Spinal cord (tissue), 10 donors: Measurements from ENCODE around the gene RPL27. TPM values are rescaled to one million over a fixed set of nuclear protein-coding genes. Genes with fewer than 3 reads are reported as not detected.

Experiments used
- DNase-seq, 6 donors: peaks; one replicate each; pipeline versions ENCODE4 v3.0.0 to v3.0.0-alpha.2; 2013 to 2015; ENCODE audit warnings: low spot score in 6 of 6, low read depth in 4 of 6
- H3K27ac ChIP-seq: one replicate; pipeline ENCODE4 v1.5.1; 2013; ENCODE audit warnings: low read depth, low read length, control low read depth
- H3K27me3 ChIP-seq: one replicate; pipeline ENCODE4 v1.6.1; 2013; ENCODE audit warnings: low read length; ENCODE audit not compliant: control insufficient read depth, insufficient read depth
- H3K36me3 ChIP-seq: one replicate; pipeline ENCODE4 v1.6.1; 2013; ENCODE audit warnings: low read length; ENCODE audit not compliant: control insufficient read depth, insufficient read depth
- H3K4me1 ChIP-seq: one replicate; pipeline ENCODE4 v1.6.1; 2013; ENCODE audit warnings: low read length; ENCODE audit not compliant: control insufficient read depth, insufficient read depth
- H3K4me3 ChIP-seq: one replicate; pipeline ENCODE4 v1.5.1; 2013; ENCODE audit warnings: low read depth, low read length, control low read depth
- H3K9me3 ChIP-seq: one replicate; pipeline ENCODE4 v1.6.1; 2013; ENCODE audit warnings: low read length; ENCODE audit not compliant: control insufficient read depth, insufficient read depth
- WGBS: methylation state at CpG from one replicate; pipeline ENCODE4 v1.1.5; 2013; ENCODE audit warnings: missing lambda C conversion rate; ENCODE audit not compliant: insufficient coverage; 5-methylcytosine and 5-hydroxymethylcytosine counted together
- polyA plus RNA-seq, 2 donors: library from polyadenylated mRNA; unstranded; fragments of 120-200 nt; gene quantifications; one replicate each; pipeline ENCODE4 v1.2.1, GENCODE V29; 2013; ENCODE audit not compliant: insufficient read length in 2 of 2
- small RNA-seq: library from RNA; depleted of rRNA; stranded (forward); fragments of <200 nt; gene quantifications from one replicate; pipeline ENCODE3, GENCODE V24; 2014; ENCODE audit warnings: low replicate concordance
- total RNA-seq, 2 donors: library from RNA; depleted of rRNA in 1 of 2; stranded (reverse); fragments of 120-200 nt in 1 of 2; fragments of >200 nt in 1 of 2; gene quantifications; one replicate each; pipeline versions ENCODE4 v1.2.3 to v1.2.4, GENCODE V29; 2013 to 2014
- donor health status: healthy.

The RPL27 gene
- total and polyA plus RNA-seq, 4 donors = 670 to 1,375 (median 971) TPM

DNA sequence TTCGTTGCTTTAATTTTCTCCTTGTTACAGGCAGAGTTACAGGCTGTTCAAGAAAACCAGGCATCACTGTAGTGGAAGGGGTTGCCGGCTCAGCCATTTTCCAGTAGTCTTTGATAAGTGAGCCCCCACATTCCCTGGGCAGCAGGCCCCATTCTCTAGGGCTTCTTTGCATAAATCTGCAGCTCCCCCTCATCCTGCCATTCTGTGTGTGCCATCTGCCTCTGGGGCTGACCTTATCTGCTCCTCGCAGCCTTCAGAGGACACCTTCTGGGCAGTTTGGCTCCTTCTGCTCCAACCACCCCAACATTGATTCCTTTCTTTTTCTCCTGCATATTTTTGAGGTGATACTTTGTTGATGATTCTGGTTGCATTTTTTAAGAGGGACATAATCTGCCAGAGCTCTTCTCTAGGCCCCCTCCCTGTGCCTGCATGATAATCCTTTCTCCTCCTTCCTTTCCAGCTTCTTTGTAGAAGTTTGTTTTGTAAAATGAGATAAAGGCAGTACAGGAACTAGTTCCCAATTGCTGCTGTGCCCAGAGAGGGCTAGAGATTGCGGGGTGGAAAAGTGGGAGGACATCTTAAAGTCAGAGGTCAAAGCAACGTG, 43.9 kb downstream of the RPL27 start:
- Histone ChIP-seq H3K36me3 (no peaks in the 10 kb centered on the region), H3K4me3 (no peak overlapping the region), H3K27ac (no peak overlapping the region), H3K4me1 (peaks cover 2% of the 10 kb centered on the region), H3K27me3 (no peaks in the 10 kb centered on the region), H3K9me3 (no peaks in the 10 kb centered on the region)
- WGBS = 78% methylated on average over 3 of the region's 5 CpGs
- DNase-seq = no peak

GRCh38 chr17:43043307-43043706, 45.1 kb downstream of the RPL27 start:
- no peak for DNase-seq
- Histone ChIP-seq H3K27ac (no peak overlapping the region), H3K4me3 (no peak overlapping the region), H3K4me1 (no peaks in the 10 kb centered on the region), H3K27me3 (no peaks in the 10 kb centered on the region), H3K9me3 (no peaks in the 10 kb centered on the region), H3K36me3 (no peaks in the 10 kb centered on the region)

- DNase-seq = no peak
- no peaks in the 10 kb centered on the region for H3K4me1 ChIP-seq
- H3K27me3 ChIP-seq = no peaks in the 10 kb centered on the region
- H3K9me3 ChIP-seq = no peaks in the 10 kb centered on the region
- H3K27ac ChIP-seq = no peak overlapping the region
- 100% methylated on average over 1 of the region's 4 CpGs for WGBS
- H3K36me3 ChIP-seq = no peaks in the 10 kb centered on the region
- H3K4me3 ChIP-seq = no peak overlapping the region
These were observed 45.8 kb downstream of the RPL27 start for GRCh38 chr17:43044024-43044423.

DNA sequence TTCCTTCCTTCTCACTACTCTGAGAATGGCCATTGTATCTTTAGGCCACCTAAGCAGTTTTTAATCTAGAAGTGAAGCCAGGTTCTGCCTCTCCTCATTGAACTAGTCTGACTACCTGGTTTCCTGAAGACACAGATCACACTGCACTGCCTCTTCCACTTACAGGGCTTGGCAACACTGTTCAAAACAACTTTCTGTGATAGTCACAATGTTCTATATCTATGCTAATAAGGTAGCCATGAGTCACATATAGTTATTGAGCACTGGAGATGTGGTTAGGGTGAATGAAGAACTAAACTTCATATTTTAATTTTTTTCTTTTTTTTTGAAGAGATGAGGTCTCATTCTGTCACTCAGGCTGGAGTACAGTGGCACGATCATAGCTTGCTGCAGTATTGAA, 53.8 kb downstream of the RPL27 start:
- Histone ChIP-seq H3K36me3 (peaks cover 3% of the 10 kb centered on the region), H3K4me1 (no peaks in the 10 kb centered on the region), H3K27ac (no peak overlapping the region), H3K4me3 (no peak overlapping the region), H3K9me3 (no peaks in the 10 kb centered on the region), H3K27me3 (no peaks in the 10 kb centered on the region)
- 100% methylated on average over 1 of the region's 1 CpG for WGBS
- no peak for DNase-seq

Small RNA genes within 50 kb of the gene (small RNA-seq; reads per million reads assigned to genes)
- gene AARSD1 = not detected

Other genes starting within 250 kb of the RPL27 start
- gene RAMP2, start 237.2 kb upstream of the RPL27 start, total RNA-seq = 100 to 1,000 TPM in 1 of 2 donors, 10 to 100 TPM in 1; 25.2 to 106 TPM
- gene RAMP2, start 237.2 kb upstream of the RPL27 start, polyA plus RNA-seq = 100 to 1,000 TPM in 1 of 2 donors, 10 to 100 TPM in 1; 79.3 to 100 TPM
- 100 to 1,000 TPM in 1 of 2 donors, 10 to 100 TPM in 1; 39.6 to 106 TPM for gene VPS25, start 225.0 kb upstream of the RPL27 start, total RNA-seq
- gene VPS25, start 225.0 kb upstream of the RPL27 start, polyA plus RNA-seq = 10 to 100 TPM; 54.1 to 64.9 TPM
- 10 to 100 TPM in 1 of 2 donors, 1 to 10 TPM in 1; 3.5 to 11.2 TPM for gene WNK4, start 217.8 kb upstream of the RPL27 start, total RNA-seq
- 10 to 100 TPM in 1 of 2 donors, 1 to 10 TPM in 1; 1.9 to 14.1 TPM for gene WNK4, start 217.8 kb upstream of the RPL27 start, polyA plus RNA-seq
- 100 to 1,000 TPM in 1 of 2 donors, 10 to 100 TPM in 1; 83.3 to 152 TPM for gene COA3, start 199.7 kb upstream of the RPL27 start, total RNA-seq
- gene COA3, start 199.7 kb upstream of the RPL27 start, polyA plus RNA-seq = 100 to 1,000 TPM; 126 to 127 TPM
- gene CNTD1, start 199.6 kb upstream of the RPL27 start, total RNA-seq = 1 to 10 TPM in 1 of 2 donors, under 1 TPM in 1; 0.50 to 1.3 TPM
- gene CNTD1, start 199.6 kb upstream of the RPL27 start, polyA plus RNA-seq = 1 to 10 TPM; 1.3 to 2.8 TPM
- 10 to 100 TPM; 72.9 to 87.0 TPM for gene BECN1, start 174.1 kb upstream of the RPL27 start, total RNA-seq
- 10 to 100 TPM; 60.5 to 65.1 TPM for gene BECN1, start 174.1 kb upstream of the RPL27 start, polyA plus RNA-seq
- 10 to 100 TPM; 55.8 to 59.2 TPM for gene PSME3, start 165.0 kb upstream of the RPL27 start, total RNA-seq
- 10 to 100 TPM; 96.6 to 98.5 TPM for gene PSME3, start 165.0 kb upstream of the RPL27 start, polyA plus RNA-seq
- gene AOC2, start 153.8 kb upstream of the RPL27 start, total RNA-seq = 1 to 10 TPM; 1.2 to 1.3 TPM
- 1 to 10 TPM; 3.3 to 4.1 TPM for gene AOC2, start 153.8 kb upstream of the RPL27 start, polyA plus RNA-seq
- 1 to 10 TPM; 2.7 to 6.2 TPM for gene AOC3, start 147.2 kb upstream of the RPL27 start, total RNA-seq
- 1 to 10 TPM; 2.9 to 3.0 TPM for gene AOC3, start 147.2 kb upstream of the RPL27 start, polyA plus RNA-seq
- under 1 TPM in 1 of 2 donors, not detected in 1; 0.06 TPM for gene G6PC1, start 97.6 kb upstream of the RPL27 start, total RNA-seq
- gene G6PC1, start 97.6 kb upstream of the RPL27 start, polyA plus RNA-seq = under 1 TPM; 0.05 to 0.11 TPM
- gene AARSD1, start 34.0 kb upstream of the RPL27 start, total RNA-seq = 10 to 100 TPM; 20.8 to 34.6 TPM
- gene AARSD1, start 34.0 kb upstream of the RPL27 start, polyA plus RNA-seq = 10 to 100 TPM; 69.2 to 91.2 TPM
- gene PTGES3L, start 18.3 kb upstream of the RPL27 start, total RNA-seq = 1 to 10 TPM; 1.5 to 1.8 TPM
- 1 to 10 TPM; 6.6 to 8.2 TPM for gene PTGES3L, start 18.3 kb upstream of the RPL27 start, polyA plus RNA-seq
- gene RUNDC1, start 17.9 kb upstream of the RPL27 start, total RNA-seq = 10 to 100 TPM; 12.2 to 12.5 TPM
- gene RUNDC1, start 17.9 kb upstream of the RPL27 start, polyA plus RNA-seq = 10 to 100 TPM; 21.0 to 21.3 TPM
- 10 to 100 TPM in 1 of 2 donors, 1 to 10 TPM in 1; 8.5 to 32.5 TPM for gene IFI35, start 8.4 kb downstream of the RPL27 start, total RNA-seq
- 10 to 100 TPM in 1 of 2 donors, 1 to 10 TPM in 1; 9.2 to 12.9 TPM for gene IFI35, start 8.4 kb downstream of the RPL27 start, polyA plus RNA-seq
- gene VAT1, start 24.0 kb downstream of the RPL27 start, total RNA-seq = 100 to 1,000 TPM in 1 of 2 donors, 10 to 100 TPM in 1; 80.8 to 139 TPM
- gene VAT1, start 24.0 kb downstream of the RPL27 start, polyA plus RNA-seq = 100 to 1,000 TPM; 225 to 239 TPM
- 10 to 100 TPM; 19.2 to 25.5 TPM for gene RND2, start 26.8 kb downstream of the RPL27 start, total RNA-seq
- gene RND2, start 26.8 kb downstream of the RPL27 start, polyA plus RNA-seq = 10 to 100 TPM; 81.8 to 86.9 TPM
- gene BRCA1, start 126.9 kb downstream of the RPL27 start, total RNA-seq = 10 to 100 TPM; 11.7 to 16.2 TPM
- gene BRCA1, start 126.9 kb downstream of the RPL27 start, polyA plus RNA-seq = 1 to 10 TPM; 8.5 to 9.1 TPM
- 100 to 1,000 TPM in 1 of 2 donors, 10 to 100 TPM in 1; 93.8 to 104 TPM for gene NBR1, start 172.8 kb downstream of the RPL27 start, total RNA-seq
- gene NBR1, start 172.8 kb downstream of the RPL27 start, polyA plus RNA-seq = 10 to 100 TPM; 79.3 to 86.7 TPM
- gene TMEM106A, start 213.5 kb downstream of the RPL27 start, total RNA-seq = 1 to 10 TPM; 2.6 to 6.9 TPM
- gene TMEM106A, start 213.5 kb downstream of the RPL27 start, polyA plus RNA-seq = 1 to 10 TPM; 2.3 to 5.9 TPM
- under 1 TPM in 1 of 2 donors, not detected in 1; 0.55 TPM for gene CCDC200, start 230.2 kb downstream of the RPL27 start, total RNA-seq
- 10 to 100 TPM in 1 of 2 donors, 1 to 10 TPM in 1; 4.4 to 11.0 TPM for gene CCDC200, start 230.2 kb downstream of the RPL27 start, polyA plus RNA-seq
- not detected for gene RNU2-1, start 235.6 kb downstream of the RPL27 start, total RNA-seq
- 1 to 10 TPM in 1 of 2 donors, not detected in 1; 1.2 TPM for gene RNU2-1, start 235.6 kb downstream of the RPL27 start, polyA plus RNA-seq